Stimulated activated CD4-positive, alpha-beta T cell treated with anti-CD3 and anti-CD28 coated beads, Interleukin-12 subunit alpha, Interleukin-12 subunit beta, amount 100 ng/mL, for 48 hours (primary cell): Measurements from ENCODE around the gene STK11.
"Not testable (repeated sequence)": the region's sequence is repeated elsewhere in the genome, so short reads cannot be mapped to it uniquely, and the experiment has no call there.

Experiments
- DNase-seq, 3 donors: peaks; one replicate each; pipeline ENCODE4 v3.0.0-alpha.2; 2020; ENCODE audit warnings: low read depth in 2 of 3, low spot score in 1 of 3

STK11 gene

GRCh38 chr19:1168572-1169410 is 36.8 kb upstream of the STK11 start:
- no peak for DNase-seq

GRCh38 chr19:1169411-1169791 is 36.2 kb upstream of the STK11 start:
- no peak for DNase-seq

- no peak for DNase-seq
Measured at GRCh38 chr19:1169921-1170885, 35.4 kb upstream of the STK11 start.

DNA sequence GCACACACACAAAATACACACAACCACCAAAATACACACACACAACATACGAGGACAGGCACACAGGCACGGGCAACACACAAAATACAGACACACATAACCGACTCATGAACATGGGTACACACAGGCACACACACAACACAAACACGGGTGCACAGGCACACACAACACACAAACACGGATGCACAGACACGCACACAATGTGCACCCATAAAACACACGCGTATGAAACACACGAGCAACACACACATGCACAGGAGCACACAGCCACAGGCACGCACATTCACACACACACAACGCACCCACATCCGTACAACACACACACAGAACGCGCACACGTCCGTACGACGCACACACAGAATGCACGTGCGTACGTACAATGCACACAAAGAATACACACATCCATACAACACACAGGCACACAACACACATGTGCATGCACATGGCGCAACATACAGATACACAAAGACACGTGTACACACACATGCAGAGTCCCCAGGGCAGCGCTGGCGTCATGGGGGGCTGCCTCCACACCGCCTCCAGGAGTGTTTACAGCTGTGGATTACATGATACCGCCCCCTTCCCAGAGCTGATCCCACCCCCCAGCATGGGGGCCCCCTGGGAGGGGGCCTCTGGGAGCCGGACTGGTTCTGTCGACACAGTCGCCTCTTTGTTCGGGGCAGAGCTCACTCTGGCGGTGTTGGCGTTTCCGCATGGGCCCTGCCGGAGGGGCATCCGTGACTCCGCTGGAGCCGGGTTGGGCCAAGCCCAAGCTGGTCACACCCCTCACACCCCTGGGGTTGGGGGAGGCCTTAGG is 34.4 kb upstream of the STK11 start:
- DNase-seq, result no peak

- DNase-seq, result no peak
Measured at GRCh38 chr19:1171755-1172352, 33.7 kb upstream of the STK11 start.

DNA sequence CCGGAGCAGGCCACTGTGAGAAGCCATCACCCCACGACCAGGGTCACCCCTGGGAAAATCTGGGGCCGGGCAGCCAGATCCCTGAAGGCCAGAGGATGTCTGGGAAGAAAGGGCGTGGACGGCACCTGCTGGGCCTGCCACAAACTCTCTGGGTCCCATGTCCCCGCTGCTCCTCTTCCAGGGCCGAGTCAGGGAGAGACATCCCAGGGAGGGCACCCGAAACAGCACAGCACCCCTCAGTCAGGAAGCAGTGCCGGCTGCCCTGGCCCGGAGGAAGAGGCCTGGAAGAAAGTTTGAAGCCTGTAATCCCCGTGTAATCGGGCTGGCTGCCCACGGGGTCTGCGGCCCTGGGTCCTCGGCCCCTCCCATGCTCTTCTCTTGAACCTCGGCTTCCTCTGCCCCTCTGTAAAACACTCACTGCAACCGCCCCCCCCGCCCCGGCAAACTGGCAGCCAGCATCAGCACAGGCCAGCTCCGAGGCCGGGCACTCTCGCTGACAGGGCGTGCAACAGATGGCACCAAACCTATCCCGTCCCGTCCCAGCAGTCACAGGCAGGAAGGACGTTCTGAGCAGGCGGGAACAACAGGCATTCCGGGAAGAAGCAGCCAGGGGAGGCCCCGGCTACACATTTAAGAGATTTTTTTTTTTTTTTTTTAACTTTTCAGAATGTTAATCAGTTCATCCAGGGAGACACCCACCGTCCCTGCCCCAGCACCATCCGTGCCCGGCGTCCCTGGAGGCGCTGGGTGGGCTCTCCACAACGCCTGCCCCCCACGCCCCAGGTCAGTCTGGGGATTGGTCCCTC is 33.0 kb upstream of the STK11 start:
- DNase-seq, result no peak

DNA sequence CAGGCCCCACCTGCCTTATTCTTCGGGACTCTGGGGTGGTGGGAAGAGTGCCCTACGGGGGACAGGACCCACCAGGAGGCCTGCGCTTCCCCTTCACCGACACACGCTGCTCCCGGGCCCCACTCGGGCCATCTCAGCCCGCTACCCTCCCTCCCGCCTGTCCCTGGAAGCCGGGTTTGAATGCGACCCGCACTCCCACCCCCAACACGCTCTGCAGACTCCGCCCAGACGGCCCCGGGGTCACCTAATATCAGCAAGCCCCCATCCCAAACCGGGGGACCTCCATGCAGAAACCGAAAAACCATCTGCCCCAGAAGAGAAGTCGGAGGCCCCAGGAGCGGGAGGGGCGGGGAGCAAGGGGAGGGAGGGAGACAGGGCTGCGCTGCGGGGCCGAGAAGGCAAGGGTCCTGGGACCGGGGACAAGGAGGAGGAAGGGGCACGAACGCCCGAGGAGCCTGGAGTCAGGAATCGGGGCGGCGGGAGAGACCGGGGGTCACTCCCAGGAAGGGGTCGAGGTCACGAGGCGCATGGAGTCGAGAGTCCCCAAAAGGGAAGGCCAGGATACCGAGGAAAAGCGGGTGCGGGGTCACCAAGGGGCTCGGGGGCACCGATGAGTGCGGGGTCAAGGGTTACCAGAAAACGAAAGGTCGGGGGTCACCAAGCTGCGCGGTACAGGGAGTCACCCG is 32.3 kb upstream of the STK11 start:
- no peak for DNase-seq

- DNase-seq, result peak; percentile 91 to 99 (median 93)
Measured at GRCh38 chr19:1173845-1174809, 31.5 kb upstream of the STK11 start, which contains the start of gene SBNO2. TSS of gene SBNO2 (minus strand) at chr19:1174268. CDS start at chr19:1154276, 19,992 bp downstream.

GRCh38 chr19:1177322-1178114 is 28.1 kb upstream of the STK11 start:
- no peak for DNase-seq

DNA sequence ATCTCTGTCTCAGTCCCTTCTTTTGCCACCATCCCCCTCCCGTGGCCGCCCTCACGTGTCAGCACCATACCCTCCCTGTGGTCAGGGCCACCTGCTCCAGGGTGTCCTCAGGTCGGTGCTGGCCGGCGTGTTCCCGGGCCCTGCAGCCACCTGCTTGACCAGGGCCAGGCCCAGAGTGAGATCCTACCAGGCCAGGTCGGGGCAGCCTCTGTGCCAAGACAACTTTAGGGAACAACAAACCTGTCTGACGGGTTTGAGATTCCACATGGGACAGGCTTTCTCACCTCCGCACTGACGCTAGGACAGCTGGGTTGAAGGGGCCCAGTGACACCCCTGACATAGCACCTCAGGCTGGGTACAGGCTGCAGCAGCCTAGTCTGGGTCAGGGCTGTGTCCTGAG is 24.0 kb upstream of the STK11 start:
- no peak for DNase-seq

GRCh38 chr19:1182068-1182467 is 23.5 kb upstream of the STK11 start:
- DNase-seq, result no peak

GRCh38 chr19:1182727-1183126 is 22.9 kb upstream of the STK11 start:
- DNase-seq, result no peak

GRCh38 chr19:1183543-1184172 is 21.9 kb upstream of the STK11 start:
- DNase-seq, result no peak

DNA sequence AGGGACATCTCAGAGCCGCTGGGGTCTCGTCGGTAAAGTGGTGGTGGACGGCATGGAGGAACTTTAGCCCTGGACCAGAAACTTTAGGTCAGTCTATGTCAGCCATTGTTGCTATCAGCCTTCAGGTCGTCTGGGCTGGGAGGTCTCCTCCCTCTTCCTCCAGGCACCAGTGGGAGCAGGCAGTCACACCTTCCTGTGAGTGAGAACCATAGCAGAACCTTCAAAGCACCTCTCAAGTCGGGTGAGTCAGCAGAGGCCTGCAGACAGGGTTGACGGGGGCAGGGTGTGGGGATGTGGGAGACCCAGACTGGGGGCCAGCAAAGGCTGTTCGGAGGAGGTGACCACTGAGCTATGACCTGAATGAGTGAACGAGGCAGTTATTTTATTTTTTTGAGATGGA is 16.2 kb upstream of the STK11 start:
- peak; percentile 42 to 46 (median 46) for DNase-seq

DNA sequence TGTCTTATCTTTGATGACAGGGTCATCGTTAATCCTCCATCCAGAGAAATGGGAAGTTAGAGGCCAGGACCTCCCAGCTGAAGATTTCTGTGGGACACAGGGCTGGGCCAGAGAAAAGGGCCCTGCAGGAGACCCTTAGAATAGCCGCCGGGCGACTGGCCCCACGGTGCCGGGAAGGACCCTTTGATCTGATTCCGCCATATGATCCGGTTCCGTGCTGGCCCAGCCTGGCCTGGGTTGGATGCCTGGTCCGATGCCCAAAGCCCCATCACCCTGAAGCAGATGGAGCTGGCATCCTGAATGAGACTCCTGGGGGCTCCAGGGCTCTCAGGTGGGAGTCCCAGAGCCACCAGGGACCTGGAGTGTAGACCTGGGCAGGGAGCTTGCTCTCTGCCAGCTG is 6.0 kb upstream of the STK11 start:
- no peak for DNase-seq

- DNase-seq, result not testable (repeated sequence)
Measured at GRCh38 chr19:1200614-1201013, 5.0 kb upstream of the STK11 start.
